Stimulated activated CD8-positive, alpha-beta memory T cell treated with anti-CD3 and anti-CD28 coated beads, Interleukin-7, amount 100 ng/mL, for 1 hour (primary cell): ENCODE data around the gene RETREG3.
"Not testable (repeated sequence)": the region's sequence is repeated elsewhere in the genome, so short reads cannot be mapped to it uniquely, and the experiment has no call there.

Source experiments
- DNase-seq, 2 donors: peaks; one replicate each; pipeline ENCODE4 v3.0.0-alpha.2; 2020; ENCODE audit warnings: low read depth in 2 of 2

Gene RETREG3

GRCh38 chr17:42553161-42553818 is 55.9 kb downstream of the RETREG3 start:
- no peak for DNase-seq

GRCh38 chr17:42552736-42553135 is 56.4 kb downstream of the RETREG3 start, which contains the start of gene HSD17B1:
HSD17B1 (plus strand) TSS chr17:42552923; CDS start chr17:42552934, 11 bp downstream.
- not testable (repeated sequence) for DNase-seq

GRCh38 chr17:42548993-42549755 is 60.0 kb downstream of the RETREG3 start:
- no peak for DNase-seq

- DNase-seq, result peak; percentile 51 to 54
Observed at GRCh38 chr17:42548070-42548837, 60.9 kb downstream of the RETREG3 start.

GRCh38 chr17:42547698-42548069 is 61.5 kb downstream of the RETREG3 start:
- no peak for DNase-seq

GRCh38 chr17:42547001-42547461 is 62.1 kb downstream of the RETREG3 start:
- no peak for DNase-seq

- DNase-seq, result not testable (repeated sequence)
Observed at GRCh38 chr17:42545755-42546505, 63.2 kb downstream of the RETREG3 start.

- no peak for DNase-seq
Observed at GRCh38 chr17:42544874-42545283, 64.3 kb downstream of the RETREG3 start.

- no peak for DNase-seq
Observed at GRCh38 chr17:42543190-42544079, 65.7 kb downstream of the RETREG3 start.

GRCh38 chr17:42541041-42541833 is 67.9 kb downstream of the RETREG3 start:
- no peak for DNase-seq

- not testable (repeated sequence) for DNase-seq
Observed at GRCh38 chr17:42540558-42540957, 68.6 kb downstream of the RETREG3 start.

- no peak for DNase-seq
Observed at GRCh38 chr17:42538482-42538881, 70.7 kb downstream of the RETREG3 start.

GRCh38 chr17:42537826-42538451 is 71.2 kb downstream of the RETREG3 start:
- no peak for DNase-seq

- DNase-seq, result no peak
Observed at GRCh38 chr17:42537156-42537805, 71.9 kb downstream of the RETREG3 start.

- peak; percentile 29 to 51 for DNase-seq
Observed at GRCh38 chr17:42536372-42537155, 72.6 kb downstream of the RETREG3 start.

GRCh38 chr17:42536048-42536371 is 73.2 kb downstream of the RETREG3 start, which contains the start of gene NAGLU:
NAGLU (plus strand) TSS chr17:42536241; CDS start chr17:42536273, 32 bp downstream.
- peak; percentile 64 to 67 for DNase-seq

- DNase-seq, result no peak
Observed at GRCh38 chr17:42535155-42536047, 73.8 kb downstream of the RETREG3 start.
